Fibroblast of lung (primary cell): Measurements from ENCODE around the gene TATDN2.

Experiments
- EZH2 ChIP-seq: IDR thresholded peaks from 2 replicates; pipeline ENCODE4 v1.5.1; 2012; ENCODE audit warnings: low read length, control low read depth, mild to moderate bottlenecking; ENCODE audit errors: missing control alignments
- TF ChIP-seq, protein P1 (sequence below), 2 donors: IDR thresholded peaks in 1 of 2; conservative IDR thresholded peaks in 1 of 2; 1 replicate in 1 of 2; 2 replicates in 1 of 2; pipeline ENCODE4 v1.5.1; 2011 to 2012; ENCODE audit warnings: low read length in 2 of 2, control low read depth in 1 of 2, inconsistent platforms in 1 of 2, low read depth in 1 of 2, mild to moderate bottlenecking in 1 of 2

DNA sequence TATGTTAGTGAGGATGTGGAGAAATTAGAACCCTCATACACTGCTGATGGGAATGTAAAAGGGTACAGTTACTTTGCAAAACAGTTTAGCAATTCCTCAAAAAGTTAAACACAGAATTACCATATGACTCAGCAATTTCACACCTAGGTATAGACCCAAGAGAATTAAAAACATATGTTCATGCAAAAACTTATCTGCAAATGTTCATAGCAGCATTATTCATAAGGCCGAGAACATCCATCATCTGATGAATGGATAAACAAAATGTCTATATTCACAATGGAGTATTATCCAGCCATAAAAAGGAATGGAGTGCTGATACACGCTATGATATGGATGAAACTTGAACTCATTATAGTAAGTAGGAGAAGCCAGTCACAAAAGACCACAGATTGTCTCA, 62.3 kb downstream of the TATDN2 start:
- TF ChIP-seq, protein P1, sequence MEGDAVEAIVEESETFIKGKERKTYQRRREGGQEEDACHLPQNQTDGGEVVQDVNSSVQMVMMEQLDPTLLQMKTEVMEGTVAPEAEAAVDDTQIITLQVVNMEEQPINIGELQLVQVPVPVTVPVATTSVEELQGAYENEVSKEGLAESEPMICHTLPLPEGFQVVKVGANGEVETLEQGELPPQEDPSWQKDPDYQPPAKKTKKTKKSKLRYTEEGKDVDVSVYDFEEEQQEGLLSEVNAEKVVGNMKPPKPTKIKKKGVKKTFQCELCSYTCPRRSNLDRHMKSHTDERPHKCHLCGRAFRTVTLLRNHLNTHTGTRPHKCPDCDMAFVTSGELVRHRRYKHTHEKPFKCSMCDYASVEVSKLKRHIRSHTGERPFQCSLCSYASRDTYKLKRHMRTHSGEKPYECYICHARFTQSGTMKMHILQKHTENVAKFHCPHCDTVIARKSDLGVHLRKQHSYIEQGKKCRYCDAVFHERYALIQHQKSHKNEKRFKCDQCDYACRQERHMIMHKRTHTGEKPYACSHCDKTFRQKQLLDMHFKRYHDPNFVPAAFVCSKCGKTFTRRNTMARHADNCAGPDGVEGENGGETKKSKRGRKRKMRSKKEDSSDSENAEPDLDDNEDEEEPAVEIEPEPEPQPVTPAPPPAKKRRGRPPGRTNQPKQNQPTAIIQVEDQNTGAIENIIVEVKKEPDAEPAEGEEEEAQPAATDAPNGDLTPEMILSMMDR (conservative IDR thresholded peaks at IDR 0.05 in 1 of 2, IDR thresholded peaks at IDR 0.05 in 1 of 2; ENCODE audit: low read depth in 1 of 2, low read length in 2 of 2) = no peak
- TF ChIP-seq EZH2 = no peak
